DND-41 (cell line): ENCODE data around the gene LARP1B.

ENCODE experiments used
- CTCF ChIP-seq: IDR thresholded peaks from 2 replicates; pipeline ENCODE4 v1.5.1; 2012; ENCODE audit warnings: borderline replicate concordance, low read length, moderate library complexity, mild to moderate bottlenecking; ENCODE audit not compliant: poor library complexity, severe bottlenecking; ENCODE audit errors: extremely low read depth
- EZH2 ChIP-seq: IDR thresholded peaks from 3 replicates; pipeline ENCODE4 v1.6.1; 2012; ENCODE audit warnings: borderline replicate concordance, low read depth, mild to moderate bottlenecking, moderate library complexity, low read length, inconsistent platforms; ENCODE audit not compliant: severe bottlenecking

GRCh38 chr4:128177498-128177897 lies 116.4 kb downstream of the LARP1B start:
- TF ChIP-seq CTCF (no peak), EZH2 (no peak)
